Fibroblast of skin of back (primary cell): ENCODE results near the gene C8G.

Experiments used
- DNase-seq: peaks from one replicate; pipeline ENCODE4 v3.0.0-alpha.2; 2013

The C8G gene

DNA sequence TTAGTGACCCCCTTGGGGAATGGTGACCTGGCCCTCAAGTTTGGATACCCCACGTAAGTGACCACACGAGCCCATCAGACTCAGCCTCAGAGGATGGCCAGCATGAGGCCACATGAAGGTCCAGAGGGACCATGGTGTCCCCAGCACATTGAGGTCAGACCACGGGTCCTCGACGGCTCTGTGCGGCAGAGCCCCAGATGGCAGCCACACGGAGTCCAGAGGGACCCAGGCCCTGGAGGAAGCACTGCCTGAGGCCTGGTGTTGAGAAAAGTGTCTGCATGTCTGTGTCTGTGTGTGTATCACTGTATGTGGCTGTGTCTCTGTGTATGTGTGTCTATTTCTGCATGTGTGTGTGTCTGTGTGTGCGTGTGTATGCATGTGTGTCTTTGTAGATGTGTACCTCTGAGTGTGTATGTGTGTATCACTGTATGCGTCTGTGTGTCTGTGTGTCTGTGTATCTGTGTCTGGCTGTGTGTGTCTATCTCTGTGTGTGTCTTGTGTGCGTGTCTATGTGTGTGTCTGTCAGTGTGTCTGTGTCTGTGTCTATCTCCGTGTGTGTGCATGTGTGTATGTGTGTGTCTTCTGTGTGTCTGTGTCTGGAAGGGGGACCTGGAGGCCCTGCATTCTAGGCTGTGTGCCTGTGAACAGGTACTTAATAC is 38.7 kb downstream of the C8G start:
- no peak for DNase-seq

DNA sequence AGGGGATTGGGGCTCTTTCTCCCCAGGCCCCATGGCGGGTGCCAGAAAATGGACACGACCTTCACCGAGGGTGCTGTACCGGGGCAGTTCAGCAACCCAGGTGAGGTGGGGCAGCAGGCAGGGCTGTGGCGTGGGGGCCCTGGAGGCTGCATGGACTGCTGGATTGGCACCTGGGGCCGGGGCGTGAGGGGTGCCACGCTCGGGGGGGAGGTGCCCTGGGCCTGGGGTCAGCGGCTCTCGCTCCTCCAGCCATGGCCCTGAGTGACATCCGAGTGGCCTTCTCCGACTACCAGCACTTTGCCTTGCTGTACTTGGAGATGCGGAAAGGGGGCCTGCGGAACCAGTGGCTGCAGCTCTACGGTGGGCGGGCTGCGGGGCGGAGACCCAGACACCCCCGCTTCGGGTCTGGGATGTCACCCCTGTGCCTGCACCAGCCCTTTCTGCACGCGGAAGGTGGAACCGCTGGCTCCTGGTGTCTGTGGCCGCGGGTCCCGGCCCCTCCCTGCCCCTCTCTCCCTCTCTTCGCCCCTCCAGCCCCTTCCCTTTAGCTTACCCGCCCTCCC is 39.5 kb downstream of the C8G start:
- DNase-seq, result no peak

DNA sequence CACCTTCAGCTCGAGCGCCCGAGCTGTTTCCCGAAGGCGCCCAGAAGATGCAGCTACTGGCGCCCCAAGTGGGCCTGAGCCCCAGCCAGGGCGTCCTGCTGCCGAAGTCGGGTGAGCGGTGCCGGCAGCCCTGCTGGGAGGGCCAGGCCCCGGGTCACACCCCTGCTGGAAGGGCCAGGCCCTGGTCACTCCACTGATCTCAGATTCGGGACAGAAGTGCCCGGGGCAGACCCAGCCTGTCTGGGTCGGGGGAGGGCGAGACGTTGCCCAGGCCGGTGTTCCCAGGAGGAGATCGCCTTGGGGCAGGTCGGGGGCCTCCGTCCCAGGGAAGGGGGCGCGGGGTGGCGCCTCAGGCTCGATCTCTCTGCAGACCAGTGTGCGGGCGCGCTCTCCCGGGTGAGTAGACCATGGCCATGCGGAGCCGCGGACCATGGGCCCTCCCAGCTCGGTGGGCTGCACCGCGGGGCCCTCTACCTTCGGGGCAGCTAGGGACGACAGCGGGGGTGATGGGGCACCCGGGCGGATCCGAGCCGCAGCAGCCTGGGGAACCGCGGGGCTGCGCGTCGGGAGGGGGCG is 40.1 kb downstream of the C8G start:
- no peak for DNase-seq

DNA sequence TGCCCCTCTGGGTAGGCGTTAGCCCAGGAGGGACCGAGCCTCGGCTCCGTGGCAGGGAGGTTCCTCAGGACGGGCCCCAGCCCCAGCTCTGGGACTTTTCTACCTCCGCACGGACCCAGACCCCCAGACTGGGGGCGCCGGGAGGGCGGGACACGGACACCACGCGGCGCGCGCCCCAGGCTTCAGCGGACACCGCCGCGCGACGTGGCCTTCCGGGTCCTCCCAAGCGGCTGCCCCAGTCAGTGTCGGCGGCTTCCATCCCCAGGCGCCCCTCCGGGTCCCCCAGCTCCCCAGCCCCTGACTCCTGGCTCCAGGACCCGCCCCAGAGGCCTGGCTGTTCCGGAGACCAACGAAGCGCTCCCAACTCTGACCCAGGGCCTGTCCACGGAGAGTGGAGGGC is 40.8 kb downstream of the C8G start:
- DNase-seq, result no peak

DNA sequence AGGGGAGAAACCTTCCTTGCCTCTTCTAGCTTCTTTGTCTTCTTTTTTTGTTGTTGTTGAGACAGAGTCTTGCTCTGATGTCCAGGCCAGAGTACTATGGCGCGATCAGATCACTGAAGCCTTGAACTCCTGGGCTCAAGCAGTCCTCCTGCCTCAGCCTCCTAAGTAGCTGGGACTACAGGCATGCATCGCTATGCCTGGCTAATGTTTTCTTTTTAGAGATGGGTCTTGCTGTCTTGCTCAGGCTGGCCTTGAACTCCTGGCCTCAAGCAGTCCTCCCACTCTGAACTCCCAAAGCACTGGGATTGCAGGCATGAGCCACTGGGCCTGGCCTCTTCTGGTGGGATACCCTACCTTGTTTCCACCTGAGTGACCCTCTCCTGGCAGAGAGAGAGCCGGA is 43.8 kb downstream of the C8G start:
- no peak for DNase-seq

DNA sequence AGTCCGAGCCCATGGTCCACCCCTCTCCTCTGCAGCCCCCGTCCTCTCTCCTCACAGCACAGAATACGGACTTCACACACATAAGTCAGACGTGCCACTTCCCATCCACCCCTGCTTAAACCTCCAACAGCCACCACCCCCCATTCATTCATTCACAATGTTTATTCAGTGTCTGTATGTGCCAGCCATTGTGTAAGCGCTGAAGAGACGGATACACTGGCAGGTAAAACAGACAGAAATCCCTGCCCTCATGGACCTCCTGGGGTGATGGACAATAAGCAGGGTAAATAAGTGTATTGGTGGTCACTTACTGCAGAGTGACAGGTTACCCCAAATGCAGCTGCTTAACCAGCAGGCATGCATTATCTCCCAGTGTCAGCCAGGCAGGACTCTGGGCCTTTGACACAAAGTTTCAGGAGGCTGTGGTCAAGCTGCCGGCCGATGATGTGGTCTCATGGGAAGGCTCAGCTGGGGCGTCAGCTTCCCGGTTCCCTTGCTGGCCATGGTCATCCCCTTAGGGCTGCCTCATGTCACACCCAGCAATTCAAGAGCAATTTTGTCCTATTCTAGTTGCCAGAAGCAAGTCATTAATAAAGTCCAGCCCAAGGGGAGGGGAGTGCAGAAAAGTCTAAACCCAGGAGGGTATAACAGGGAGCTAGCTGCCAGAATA is 45.3 kb downstream of the C8G start:
- DNase-seq, result no peak

DNA sequence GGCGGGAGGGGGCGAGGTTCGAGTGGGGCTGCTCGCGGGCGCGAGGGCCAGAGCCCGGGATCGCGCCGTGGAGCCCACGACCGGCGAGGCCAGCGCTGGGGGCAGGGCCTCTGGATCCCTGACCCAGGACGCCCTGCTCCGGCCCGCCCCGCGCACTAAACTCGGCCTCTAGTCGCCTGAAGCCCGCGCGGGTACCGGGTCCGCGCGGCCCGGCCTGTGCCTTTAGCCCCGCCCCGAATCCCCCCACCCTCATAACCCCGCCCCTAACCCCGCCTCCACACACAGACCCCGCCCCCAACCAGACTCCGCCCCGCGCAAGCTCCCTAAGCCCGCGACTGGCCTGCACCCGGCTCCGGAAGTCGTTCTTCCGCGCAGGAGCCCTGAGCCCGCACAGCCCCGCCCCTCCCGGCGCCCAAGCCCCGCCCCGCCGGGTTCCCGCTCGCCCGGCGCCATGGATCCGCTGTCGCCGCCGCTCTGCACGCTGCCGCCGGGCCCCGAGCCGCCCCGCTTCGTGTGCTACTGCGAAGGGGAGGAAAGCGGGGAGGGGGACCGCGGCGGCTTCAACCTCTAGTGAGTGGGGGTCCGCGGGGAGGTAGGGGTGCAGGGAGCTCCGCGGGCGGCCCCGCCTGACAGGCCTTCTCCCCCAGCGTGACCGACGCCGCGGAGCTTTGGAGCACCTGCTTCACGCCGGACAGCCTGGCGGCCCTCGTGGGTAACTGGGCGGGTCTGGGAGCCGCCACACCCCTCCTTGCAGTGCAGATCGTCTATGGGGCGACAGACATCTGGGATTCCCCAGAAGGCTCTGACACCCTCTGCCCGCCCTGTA is 47.2 kb downstream of the C8G start, which contains the start of gene PAXX:
Gene PAXX (plus strand): TSS at position 430 of the 826 bp plus-strand sequence. CDS start 22 bp downstream, at position 452.
- peak; percentile 87 for DNase-seq

DNA sequence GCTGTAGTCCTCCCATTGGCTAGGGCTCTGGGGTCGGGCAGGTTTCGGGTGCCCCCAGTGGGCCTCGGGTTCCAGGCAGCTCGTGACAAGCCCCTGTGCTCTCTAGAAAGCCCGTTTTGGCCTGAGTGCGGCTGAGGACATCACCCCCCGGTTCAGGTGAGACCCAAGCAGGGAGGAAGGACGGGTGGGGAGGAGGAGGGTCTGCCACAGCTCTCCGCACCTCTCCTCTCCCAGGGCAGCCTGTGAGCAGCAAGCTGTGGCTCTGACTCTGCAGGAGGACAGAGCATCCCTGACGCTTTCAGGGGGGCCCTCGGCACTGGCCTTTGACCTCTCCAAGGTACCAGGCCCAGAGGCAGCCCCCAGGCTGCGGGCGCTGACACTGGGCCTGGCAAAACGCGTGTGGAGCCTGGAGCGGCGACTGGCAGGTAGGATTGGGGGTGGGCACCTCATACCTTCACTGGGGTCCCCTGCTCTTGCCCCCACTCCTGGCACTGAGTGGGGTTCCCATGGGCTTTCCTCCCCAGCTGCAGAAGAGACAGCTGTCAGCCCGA is 47.9 kb downstream of the C8G start:
- no peak for DNase-seq

DNA sequence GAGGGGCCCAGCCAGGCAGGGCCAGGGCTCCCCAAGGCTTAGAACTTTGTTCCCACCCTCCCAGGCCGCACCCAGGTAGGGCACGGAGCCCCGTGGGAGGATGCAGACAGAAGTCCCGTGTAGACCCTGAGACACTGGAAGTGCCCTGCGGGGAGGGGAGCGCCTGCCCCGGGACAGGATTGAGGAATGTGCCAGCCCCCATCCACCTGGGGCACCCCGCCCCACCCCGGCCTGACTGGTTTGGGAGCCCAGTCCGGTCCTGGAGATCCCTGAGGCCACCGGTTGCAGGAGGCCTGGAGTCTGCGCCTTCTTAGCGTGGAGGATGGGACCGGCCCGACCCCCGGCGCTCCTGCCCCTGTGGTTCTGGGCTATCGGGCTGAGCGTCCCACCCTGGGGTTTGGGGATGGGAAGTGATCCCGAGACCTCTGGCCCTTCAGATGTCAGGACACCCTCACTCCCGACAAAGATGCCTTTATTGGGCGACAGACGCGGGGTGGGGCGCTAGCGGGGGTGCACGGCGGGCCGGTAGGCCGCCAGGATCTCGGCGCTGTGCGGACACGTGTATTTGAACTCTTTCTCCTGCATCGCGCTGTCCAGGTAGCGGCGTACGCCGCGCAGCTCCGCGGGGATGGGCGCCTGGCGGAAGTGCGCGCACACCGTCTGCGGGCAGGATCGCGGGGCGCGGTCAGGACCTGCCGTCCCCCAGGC is 49.3 kb downstream of the C8G start:
- DNase-seq, result no peak

DNA sequence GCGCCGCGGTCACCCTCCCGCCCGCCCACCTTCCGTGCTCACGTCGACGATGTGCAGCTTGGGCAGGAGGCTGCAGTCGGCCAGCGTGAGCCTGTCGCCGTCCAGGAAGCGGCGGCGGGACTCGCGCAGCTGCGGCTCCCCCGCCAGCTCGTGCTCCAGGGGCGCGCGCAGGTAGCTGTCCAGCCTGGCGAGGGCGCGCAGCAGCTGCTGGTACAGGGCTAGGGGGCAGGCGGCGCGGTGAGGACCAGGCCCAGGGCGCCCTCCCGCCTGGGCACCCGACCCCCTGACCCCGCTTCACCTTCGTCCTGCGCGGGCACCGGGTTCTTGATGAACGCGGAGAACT is 49.8 kb downstream of the C8G start:
- DNase-seq, result no peak

DNA sequence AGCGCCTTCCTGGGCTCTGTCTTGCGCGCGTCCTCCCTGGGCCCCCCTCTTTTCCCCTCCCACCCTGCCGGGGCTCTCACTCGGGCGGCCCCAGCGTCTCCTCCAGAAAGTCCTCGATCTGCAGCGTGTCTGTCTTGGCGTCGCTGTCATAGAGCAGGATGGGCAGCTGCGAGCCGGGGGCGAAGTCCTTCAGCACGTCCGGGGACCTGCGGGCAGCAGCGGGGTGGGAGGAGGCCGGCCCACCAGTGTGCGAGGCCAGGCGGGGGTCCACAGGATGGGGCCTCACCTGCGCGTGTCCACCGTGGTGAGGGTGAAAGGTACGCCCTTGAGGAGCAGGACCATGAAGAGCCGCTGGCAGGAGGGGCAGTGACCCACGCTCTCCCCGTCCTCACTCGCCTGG is 50.3 kb downstream of the C8G start:
- no peak for DNase-seq

DNA sequence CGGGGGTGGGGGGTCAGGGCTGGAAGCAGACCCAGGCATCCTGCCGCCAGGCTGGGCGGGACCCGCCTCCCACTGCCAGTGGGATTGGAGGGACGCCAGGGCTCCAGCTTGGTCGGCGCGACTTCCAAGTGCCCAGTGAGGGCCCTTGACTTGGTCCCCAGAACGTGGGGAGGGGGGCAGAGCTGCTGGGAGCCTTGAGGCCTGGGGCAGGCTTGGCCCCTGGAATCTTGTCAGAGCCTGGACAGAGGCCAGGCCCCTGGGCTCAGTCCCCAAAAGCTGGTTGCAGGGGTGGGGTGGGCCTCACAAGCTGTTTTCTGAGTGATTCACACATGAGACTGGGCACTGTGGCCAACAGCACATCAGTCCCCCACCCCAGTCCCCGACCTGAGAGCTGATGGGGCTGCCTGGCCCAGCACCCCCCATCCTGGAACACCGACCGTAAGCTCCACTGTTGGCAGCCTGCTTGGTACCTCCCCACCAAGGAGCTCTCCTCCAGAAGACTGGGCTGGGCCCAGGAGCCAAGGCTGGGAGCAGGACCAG is 50.8 kb downstream of the C8G start:
- peak; percentile 57 for DNase-seq
